SK-N-MC (cell line): ENCODE measurements around the gene MCM9.

ENCODE experiments used
- DNase-seq: peaks from one replicate; pipeline ENCODE4 v3.0.0-alpha.2; 2011; ENCODE audit warnings: low read depth, low spot score
- H3K27ac ChIP-seq: fragments of 200-600 bp; sonication (generic); 2 replicates; pipeline ENCODE4 v1.5.1; 2016; ENCODE audit warnings: mixed run types
- H3K36me3 ChIP-seq: fragments of 200-600 bp; sonication (generic); 2 replicates; pipeline ENCODE4 v1.6.1; 2017; ENCODE audit warnings: antibody characterized with exemption, low read length, mixed read lengths; ENCODE audit not compliant: insufficient read depth
- H3K4me3 ChIP-seq: fragments of 200-600 bp; sonication (generic); 2 replicates; pipeline ENCODE4 v1.5.1; 2016
- H3K9ac ChIP-seq: fragments of 200-600 bp; sonication (generic); 2 replicates; pipeline ENCODE4 v1.8.0; 2017; ENCODE audit warnings: mixed run types, mixed read lengths; ENCODE audit not compliant: insufficient read length
- H3K9me3 ChIP-seq: fragments of 200-600 bp; sonication (generic); 2 replicates; pipeline ENCODE4 v1.6.1; 2017; ENCODE audit warnings: low read depth, mild to moderate bottlenecking, antibody characterized with exemption, low read length, moderate library complexity, mixed read lengths
- EZH2 ChIP-seq: fragments of 200-600 bp; sonication (generic); IDR thresholded peaks from one replicate; pipeline ENCODE4 v1.6.1; 2017; ENCODE audit warnings: antibody characterized with exemption
- FOXP2 ChIP-seq: optimal IDR thresholded peaks from 2 replicates; pipeline ENCODE3; 2011; ENCODE audit warnings: mild to moderate bottlenecking, moderate library complexity; ENCODE audit not compliant: insufficient read depth; ENCODE audit errors: extremely low read length, control extremely low read depth
- POLR2AphosphoS5 ChIP-seq: IDR thresholded peaks from 2 replicates; pipeline ENCODE4 v1.6.1; 2012; ENCODE audit warnings: mild to moderate bottlenecking, low read depth, low read length, borderline replicate concordance

The MCM9 gene

GRCh38 chr6:118967239-118967638 is 32.3 kb upstream of the MCM9 start:
- no peak for DNase-seq
- H3K36me3 ChIP-seq = no peaks in the 10 kb centered on the region
- no peak overlapping the region for H3K4me3 ChIP-seq
- H3K27ac ChIP-seq = no peak overlapping the region
- no peak overlapping the region for H3K9ac ChIP-seq
- TF ChIP-seq POLR2AphosphoS5 = no peak
- TF ChIP-seq EZH2 = no peak
- TF ChIP-seq FOXP2 = no peak
- no peaks in the 10 kb centered on the region for H3K9me3 ChIP-seq

- no peak for TF ChIP-seq EZH2
- no peak for TF ChIP-seq POLR2AphosphoS5
- TF ChIP-seq FOXP2 = no peak
- no peak for DNase-seq
- Histone ChIP-seq H3K27ac (no peak overlapping the region), H3K9me3 (no peaks in the 10 kb centered on the region), H3K36me3 (no peaks in the 10 kb centered on the region), H3K9ac (no peak overlapping the region), H3K4me3 (no peak overlapping the region)
These were observed 30.9 kb upstream of the MCM9 start for GRCh38 chr6:118965843-118966370.

DNA sequence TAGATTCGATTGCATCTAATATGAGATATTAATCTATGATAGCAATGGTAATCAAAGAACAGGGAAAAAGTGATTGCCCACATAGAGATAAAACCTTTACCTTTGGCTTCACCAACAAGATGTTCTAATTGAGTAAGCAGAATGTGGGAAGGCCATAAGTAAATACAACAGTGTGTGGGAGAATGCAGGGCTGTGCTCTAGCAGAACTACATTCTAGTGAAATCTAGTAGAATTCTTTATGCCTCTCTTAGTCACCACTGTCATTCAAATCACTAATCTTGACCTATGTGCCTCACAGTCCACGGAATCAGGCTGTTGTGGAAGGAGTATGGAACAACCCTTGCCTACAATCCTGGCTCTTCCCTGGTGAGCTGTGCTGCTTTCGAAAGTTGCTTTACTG is 30.4 kb upstream of the MCM9 start:
- no peak overlapping the region for H3K9ac ChIP-seq
- no peak for DNase-seq
- H3K36me3 ChIP-seq = no peaks in the 10 kb centered on the region
- H3K27ac ChIP-seq = no peak overlapping the region
- TF ChIP-seq FOXP2 = no peak
- no peak for TF ChIP-seq POLR2AphosphoS5
- TF ChIP-seq EZH2 = no peak
- no peak overlapping the region for H3K4me3 ChIP-seq
- H3K9me3 ChIP-seq = no peaks in the 10 kb centered on the region

- DNase-seq = no peak
- TF ChIP-seq POLR2AphosphoS5 (no peak), EZH2 (no peak), FOXP2 (no peak)
- no peaks in the 10 kb centered on the region for H3K36me3 ChIP-seq
- H3K27ac ChIP-seq = peak overlapping the region; percentile 62; the same call in 1 of the 2 replicates
- H3K9ac ChIP-seq = no peak overlapping the region
- H3K4me3 ChIP-seq = no peak overlapping the region
- no peaks in the 10 kb centered on the region for H3K9me3 ChIP-seq
These were observed 28.0 kb upstream of the MCM9 start for GRCh38 chr6:118963003-118963402.

GRCh38 chr6:118959903-118960302 is 24.9 kb upstream of the MCM9 start:
- no peak overlapping the region for H3K4me3 ChIP-seq
- DNase-seq = no peak
- no peak overlapping the region for H3K27ac ChIP-seq
- no peaks in the 10 kb centered on the region for H3K36me3 ChIP-seq
- H3K9me3 ChIP-seq = no peaks in the 10 kb centered on the region
- no peak overlapping the region for H3K9ac ChIP-seq
- TF ChIP-seq POLR2AphosphoS5 (no peak), EZH2 (no peak), FOXP2 (no peak)

GRCh38 chr6:118953391-118953790 is 18.4 kb upstream of the MCM9 start:
- no peak overlapping the region for H3K9ac ChIP-seq
- no peaks in the 10 kb centered on the region for H3K36me3 ChIP-seq
- DNase-seq = no peak
- H3K9me3 ChIP-seq = no peaks in the 10 kb centered on the region
- no peak overlapping the region for H3K27ac ChIP-seq
- H3K4me3 ChIP-seq = no peak overlapping the region
- TF ChIP-seq EZH2 = no peak
- no peak for TF ChIP-seq POLR2AphosphoS5
- no peak for TF ChIP-seq FOXP2

- no peak for DNase-seq
- H3K36me3 ChIP-seq = no peaks in the 10 kb centered on the region
- H3K9ac ChIP-seq = no peak overlapping the region
- H3K9me3 ChIP-seq = no peaks in the 10 kb centered on the region
- no peak overlapping the region for H3K4me3 ChIP-seq
- no peak overlapping the region for H3K27ac ChIP-seq
- TF ChIP-seq FOXP2 (no peak), EZH2 (no peak), POLR2AphosphoS5 (no peak)
These were observed 17.7 kb upstream of the MCM9 start for GRCh38 chr6:118952683-118953082.

DNA sequence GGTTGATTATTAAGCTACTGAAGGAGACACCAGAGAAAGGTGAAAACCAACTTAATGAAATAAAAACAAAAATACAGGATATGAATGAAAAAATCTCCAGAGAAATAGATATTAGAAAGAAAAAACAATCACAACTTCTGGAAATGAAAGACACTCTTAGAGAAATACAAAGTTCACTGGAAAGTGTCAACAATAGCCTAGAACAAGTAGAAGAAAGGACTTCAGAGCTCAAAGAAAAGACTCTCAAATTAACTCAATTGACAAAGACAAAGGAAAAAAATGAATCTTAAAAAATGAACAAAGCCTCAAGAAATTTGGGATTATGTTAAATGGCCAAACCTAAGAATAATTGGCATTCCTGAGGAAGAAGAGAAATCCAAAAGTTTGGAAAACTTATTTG is 10.3 kb upstream of the MCM9 start:
- no peak for DNase-seq
- Histone ChIP-seq H3K4me3 (no peak overlapping the region), H3K9ac (no peak overlapping the region), H3K27ac (no peak overlapping the region), H3K36me3 (no peaks in the 10 kb centered on the region), H3K9me3 (no peaks in the 10 kb centered on the region; the same call in 1 of the 2 replicates)
- no peak for TF ChIP-seq EZH2
- TF ChIP-seq POLR2AphosphoS5 = no peak
- TF ChIP-seq FOXP2 = no peak

DNA sequence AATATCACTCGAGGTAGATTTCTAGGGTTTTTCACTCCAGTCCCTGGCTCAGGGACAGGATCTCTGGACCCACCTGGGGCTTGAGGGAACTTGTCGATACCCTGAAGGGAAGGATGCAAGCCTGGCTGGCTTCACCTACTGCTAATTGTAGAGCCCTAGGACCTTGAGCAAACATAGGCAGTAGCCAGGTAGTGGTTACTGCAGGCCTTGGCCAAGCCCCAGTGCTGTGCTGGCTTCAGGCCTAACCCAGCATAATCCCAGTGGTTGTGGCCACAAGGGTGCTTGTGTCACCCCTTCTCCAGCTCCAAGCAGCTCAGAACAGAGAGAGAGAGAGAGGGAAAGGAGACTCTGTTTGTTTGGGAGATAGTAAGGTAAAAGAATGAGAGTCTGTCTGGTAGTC is 5.8 kb upstream of the MCM9 start:
- no peak for DNase-seq
- H3K27ac ChIP-seq = no peak overlapping the region
- TF ChIP-seq POLR2AphosphoS5 (no peak), FOXP2 (no peak), EZH2 (no peak)
- no peak overlapping the region for H3K9ac ChIP-seq
- H3K4me3 ChIP-seq = no peak overlapping the region
- no peaks in the 10 kb centered on the region; the same call in 1 of the 2 replicates for H3K9me3 ChIP-seq
- H3K36me3 ChIP-seq = no peaks in the 10 kb centered on the region; the same call in 1 of the 2 replicates

- DNase-seq = no peak
- no peak overlapping the region for H3K9ac ChIP-seq
- H3K9me3 ChIP-seq = no peaks in the 10 kb centered on the region; the same call in 1 of the 2 replicates
- H3K27ac ChIP-seq = no peak overlapping the region
- no peaks in the 10 kb centered on the region; the same call in 1 of the 2 replicates for H3K36me3 ChIP-seq
- H3K4me3 ChIP-seq = no peak overlapping the region
- no peak for TF ChIP-seq FOXP2
- TF ChIP-seq POLR2AphosphoS5 = no peak
- no peak for TF ChIP-seq EZH2
These were observed 4.7 kb upstream of the MCM9 start for GRCh38 chr6:118939683-118940082.
